EH (cell line): Measurements from ENCODE around the gene EVX1.

Source experiments
- DNase-seq: peaks from one replicate; pipeline ENCODE4 v3.0.0-alpha.2; 2015; ENCODE audit warnings: low read depth

EVX1 gene

DNA sequence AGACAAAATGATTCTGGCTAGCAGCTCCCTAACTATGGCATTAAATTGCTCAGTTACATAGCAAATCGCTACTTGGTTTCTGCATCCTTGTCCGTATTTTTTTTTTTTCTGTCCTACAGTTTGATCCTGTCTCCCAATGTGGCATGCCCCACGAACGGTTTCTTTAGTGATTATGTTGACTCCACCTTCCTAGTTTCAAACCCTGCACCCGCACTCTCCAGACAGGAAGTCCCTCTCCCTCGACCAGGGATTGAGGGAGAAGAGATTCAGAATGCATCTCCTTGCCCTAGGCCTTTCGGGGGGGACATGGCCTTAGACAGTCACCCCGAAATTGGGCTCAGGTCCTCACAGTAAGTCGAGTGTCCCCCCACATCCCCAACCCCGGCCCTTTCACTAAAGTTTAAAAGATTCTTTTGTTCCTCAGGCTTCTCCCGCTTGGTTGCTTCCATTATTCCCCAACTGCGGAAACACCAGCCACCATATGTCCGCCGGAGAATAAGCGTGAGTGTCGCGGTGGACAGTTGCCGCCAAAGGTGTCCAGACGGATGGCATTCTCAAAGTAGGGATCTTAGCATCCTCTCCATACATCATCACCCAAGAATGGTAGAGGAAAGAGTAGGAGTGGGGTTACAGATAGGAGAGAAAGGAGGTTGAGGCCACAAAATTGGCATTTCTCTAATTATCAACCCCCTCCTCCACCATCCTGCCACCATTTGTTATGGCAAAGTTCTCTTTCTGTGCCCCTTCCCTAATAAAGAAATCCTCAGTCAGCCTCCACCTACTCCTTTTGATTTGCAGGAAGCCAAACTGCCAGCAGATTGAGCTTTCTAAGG, 7.3 kb downstream of the EVX1 start:
- DNase-seq = no peak

DNA sequence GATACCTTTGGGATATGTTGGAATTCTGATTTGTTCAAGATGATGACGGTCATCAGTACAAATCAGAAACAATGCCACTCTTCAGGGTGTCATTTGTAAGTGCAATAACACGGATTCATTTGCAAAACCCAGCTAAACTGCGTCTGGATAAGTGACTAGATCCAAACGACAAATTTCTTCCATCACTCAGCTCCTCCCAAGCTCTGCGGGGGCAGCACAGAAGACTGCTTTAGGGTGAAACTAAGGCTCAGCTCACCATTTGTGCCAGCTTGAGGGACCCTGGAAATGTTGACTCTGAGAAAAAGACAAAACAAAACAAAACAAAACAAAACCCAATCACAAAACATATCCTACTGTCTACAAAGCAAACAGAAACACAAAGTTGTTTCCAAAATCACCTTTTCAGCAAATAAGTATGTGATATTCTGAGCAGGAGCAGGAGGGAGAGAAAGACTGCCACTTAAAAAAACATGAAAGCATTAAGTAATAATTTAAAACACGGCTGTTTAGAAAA, 8.0 kb downstream of the EVX1 start:
- no peak for DNase-seq

- no peak for DNase-seq
Measured at GRCh38 chr7:27251136-27251651, 8.6 kb downstream of the EVX1 start.

DNA sequence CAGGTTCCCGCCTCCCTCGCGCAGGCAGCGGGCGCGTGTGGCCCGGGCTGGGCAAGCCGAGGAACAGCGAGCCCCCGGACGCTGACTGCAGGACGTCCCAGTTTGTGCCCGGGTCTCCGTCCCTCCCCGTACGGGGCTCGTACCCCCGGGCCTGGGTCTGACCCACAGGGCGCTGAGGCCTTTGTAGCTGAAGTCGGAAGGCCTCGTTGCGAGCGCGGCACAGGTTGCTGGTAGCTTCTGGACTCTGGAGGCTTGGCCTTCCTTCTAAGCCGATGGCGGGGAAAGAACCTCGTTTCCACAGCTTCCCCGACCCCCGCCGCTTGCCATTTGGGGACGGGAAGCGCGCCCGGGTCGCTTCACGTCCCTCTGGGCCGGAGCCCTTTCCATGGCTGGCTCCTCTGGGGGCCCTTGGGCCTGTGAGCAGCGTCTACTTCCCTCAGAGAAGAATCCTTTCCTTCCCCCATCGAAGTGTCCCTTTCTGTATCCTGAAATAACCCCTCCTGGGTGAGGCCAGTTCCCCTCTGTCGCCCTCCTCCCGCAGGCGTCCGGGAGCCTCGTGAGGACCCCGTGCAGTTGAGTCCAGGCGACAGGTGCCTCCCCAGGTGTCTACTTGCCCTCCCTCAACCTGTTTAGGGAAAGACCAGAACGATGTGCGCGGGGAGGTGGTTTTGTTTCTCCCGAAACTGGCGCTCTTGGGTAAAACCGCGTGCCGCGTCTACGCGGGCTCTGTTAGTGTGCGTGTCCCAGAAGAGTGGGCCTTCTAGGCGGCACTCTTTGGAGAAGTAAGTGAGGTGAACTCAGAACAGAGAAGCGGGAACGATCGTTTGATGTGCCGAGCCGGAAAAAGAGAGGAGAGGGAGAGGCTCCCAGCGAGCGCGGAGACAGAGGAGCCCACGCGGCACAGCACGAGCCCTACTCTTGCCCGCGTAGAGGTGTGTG, 9.3 kb downstream of the EVX1 start:
- DNase-seq = no peak

GRCh38 chr7:27254625-27255024, 12.0 kb downstream of the EVX1 start:
- no peak for DNase-seq

DNA sequence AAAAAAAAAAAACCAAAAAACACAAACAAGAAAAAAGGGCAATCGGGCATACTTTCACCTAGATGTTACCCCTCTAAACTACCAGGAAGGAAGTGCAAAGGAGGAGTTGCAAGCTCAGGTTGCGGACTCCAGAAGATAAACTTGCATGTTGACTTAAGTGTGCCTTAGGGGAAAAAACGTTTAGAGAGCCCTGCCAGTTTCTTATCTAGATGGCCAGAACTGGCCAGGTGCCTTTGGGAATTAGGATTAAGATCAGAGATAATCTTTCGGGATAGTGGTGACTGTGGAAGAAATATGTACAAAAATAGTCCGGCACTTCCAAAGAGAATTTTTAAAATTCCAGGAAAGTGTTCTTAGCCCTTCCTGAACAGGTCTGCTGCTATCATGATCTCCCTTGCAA, 17.6 kb downstream of the EVX1 start:
- no peak for DNase-seq

GRCh38 chr7:27262121-27262520, 19.5 kb downstream of the EVX1 start:
- DNase-seq = peak; percentile 18

DNA sequence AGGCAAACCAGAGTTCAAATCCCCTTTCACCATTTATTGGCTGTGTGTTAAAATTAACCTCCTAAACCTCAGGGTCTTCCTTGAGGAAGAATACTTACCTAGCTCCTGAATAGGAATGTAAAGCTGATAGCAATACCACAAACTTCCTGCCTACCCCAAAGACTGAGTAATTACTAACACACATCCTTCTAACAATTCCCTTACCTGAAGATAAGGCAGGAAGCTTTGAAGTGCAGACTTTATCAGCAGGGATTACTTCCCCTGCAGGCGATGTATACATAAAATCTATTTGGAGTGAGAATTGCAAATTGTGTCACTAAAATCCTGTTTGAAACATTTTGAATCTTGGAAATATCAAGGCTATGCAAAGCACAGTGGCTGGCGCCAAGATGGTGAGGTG, 21.2 kb downstream of the EVX1 start:
- no peak for DNase-seq

DNA sequence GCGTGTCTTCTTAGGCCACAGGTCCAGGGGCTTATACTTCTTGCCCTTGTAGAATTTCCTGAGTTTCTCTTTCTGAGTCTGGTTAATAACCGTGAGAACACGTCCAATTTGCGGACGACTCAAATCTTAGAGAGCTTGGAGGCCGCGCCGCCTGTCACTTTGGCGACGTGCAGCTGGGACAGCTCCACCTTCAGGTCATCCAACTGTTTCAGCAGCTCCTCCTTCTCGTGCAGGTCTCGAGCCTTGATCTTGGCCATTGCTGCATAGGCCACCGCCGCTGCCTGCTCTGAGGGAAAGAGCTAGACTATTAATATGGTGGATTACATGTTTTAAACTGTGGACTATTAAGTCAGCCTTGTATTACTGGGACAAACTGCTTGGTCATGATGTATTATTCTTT, 26.9 kb downstream of the EVX1 start:
- DNase-seq = no peak

- DNase-seq = no peak
Measured at GRCh38 chr7:27271384-27271783, 28.8 kb downstream of the EVX1 start.

- DNase-seq = peak; percentile 15
Measured at GRCh38 chr7:27277628-27278027, 35.0 kb downstream of the EVX1 start.

GRCh38 chr7:27283558-27283957, 41.0 kb downstream of the EVX1 start:
- DNase-seq = no peak

DNA sequence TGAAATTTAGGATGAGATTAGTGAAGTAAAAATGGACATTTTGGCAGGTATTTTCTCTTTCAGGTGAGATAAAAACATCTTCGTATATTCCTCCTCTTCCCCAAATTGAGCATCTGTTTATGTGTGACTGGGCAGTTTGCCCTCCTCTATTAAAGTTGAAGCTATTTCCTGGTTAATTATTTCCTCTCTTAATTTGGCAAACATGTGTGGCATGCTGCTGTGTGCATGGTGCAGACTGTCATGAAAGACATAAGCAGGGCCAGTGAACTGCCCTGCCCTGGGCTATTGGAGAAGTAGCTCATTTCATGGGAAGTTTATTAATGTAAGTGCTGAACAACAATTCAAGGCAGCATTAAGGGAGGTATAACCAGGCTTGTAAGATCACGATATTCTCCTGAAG, 52.6 kb downstream of the EVX1 start:
- no peak for DNase-seq

GRCh38 chr7:27297356-27297755, 54.8 kb downstream of the EVX1 start:
- no peak for DNase-seq
